ENCODE data around the gene MTF2. TPM values are rescaled to one million over a fixed set of nuclear protein-coding genes. Genes with fewer than 3 reads are reported as not detected.
"Not testable (repeated sequence)": the region's sequence is repeated elsewhere in the genome, so short reads cannot be mapped to it uniquely, and the experiment has no call there.

MTF2 gene
- polyA plus RNA-seq, 3 donors = 16.0 to 56.3 (median 32.5) TPM

DNA sequence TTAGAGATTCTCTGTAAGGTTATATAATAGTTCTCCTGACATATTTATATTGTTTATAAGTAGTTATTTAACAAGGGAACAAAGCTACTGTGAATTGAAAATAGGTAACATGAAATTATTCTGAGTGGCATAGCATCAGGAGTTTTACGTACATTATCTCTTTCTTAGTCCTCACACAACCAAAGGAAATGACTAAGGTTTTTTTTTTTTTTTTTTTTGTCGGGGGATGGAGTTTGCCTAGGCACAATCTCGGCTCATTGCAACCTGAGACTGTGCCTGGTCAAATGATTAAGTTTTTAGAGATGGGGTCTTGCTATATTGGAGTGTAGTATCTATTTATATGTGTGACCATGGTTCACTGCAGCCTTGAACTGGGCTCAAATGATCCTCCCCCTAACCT is 76.3 kb downstream of the MTF2 start:
- H3K27me3 ChIP-seq (ENCODE audit: control insufficient read depth in 2 of 2, insufficient read depth in 2 of 2, low read length in 2 of 2) = no peaks in the 10 kb centered on the region
- peaks cover 54 to 77% of the 10 kb centered on the region in 2 donors for H3K36me3 Mint-ChIP-seq
- no peak overlapping the region for H2AFZ ChIP-seq (ENCODE audit: insufficient read depth, low read depth, low read length, poor library complexity, severe bottlenecking)
- TF ChIP-seq, protein P1, sequence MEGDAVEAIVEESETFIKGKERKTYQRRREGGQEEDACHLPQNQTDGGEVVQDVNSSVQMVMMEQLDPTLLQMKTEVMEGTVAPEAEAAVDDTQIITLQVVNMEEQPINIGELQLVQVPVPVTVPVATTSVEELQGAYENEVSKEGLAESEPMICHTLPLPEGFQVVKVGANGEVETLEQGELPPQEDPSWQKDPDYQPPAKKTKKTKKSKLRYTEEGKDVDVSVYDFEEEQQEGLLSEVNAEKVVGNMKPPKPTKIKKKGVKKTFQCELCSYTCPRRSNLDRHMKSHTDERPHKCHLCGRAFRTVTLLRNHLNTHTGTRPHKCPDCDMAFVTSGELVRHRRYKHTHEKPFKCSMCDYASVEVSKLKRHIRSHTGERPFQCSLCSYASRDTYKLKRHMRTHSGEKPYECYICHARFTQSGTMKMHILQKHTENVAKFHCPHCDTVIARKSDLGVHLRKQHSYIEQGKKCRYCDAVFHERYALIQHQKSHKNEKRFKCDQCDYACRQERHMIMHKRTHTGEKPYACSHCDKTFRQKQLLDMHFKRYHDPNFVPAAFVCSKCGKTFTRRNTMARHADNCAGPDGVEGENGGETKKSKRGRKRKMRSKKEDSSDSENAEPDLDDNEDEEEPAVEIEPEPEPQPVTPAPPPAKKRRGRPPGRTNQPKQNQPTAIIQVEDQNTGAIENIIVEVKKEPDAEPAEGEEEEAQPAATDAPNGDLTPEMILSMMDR (IDR thresholded peaks at IDR 0.05) = no peak
- H3K4me2 ChIP-seq (replicated peaks; ENCODE audit: extremely low read depth, low read length, poor library complexity, severe bottlenecking) = no peak overlapping the region
- no peak for DNase-seq
- H3K4me3 ChIP-seq (replicated peaks in 1 of 3; ENCODE audit: low read depth in 2 of 3, low read length in 3 of 3) = no peak overlapping the region
- peaks cover 81 to 96% of the 10 kb centered on the region in 2 donors for H3K36me3 ChIP-seq (replicated peaks in 1 of 2; ENCODE audit: control insufficient read depth in 1 of 2, insufficient read depth in 2 of 2, low read length in 2 of 2)
- peak overlapping the region in 1 of 7 donors; percentile 58 for H3K27ac Mint-ChIP-seq
- H4K20me1 ChIP-seq (ENCODE audit: insufficient read depth, low read length) = peaks cover 52% of the 10 kb centered on the region
- H3K4me1 Mint-ChIP-seq = peaks cover 7% of the 10 kb centered on the region
- H3K4me1 ChIP-seq (ENCODE audit: control insufficient read depth in 1 of 2, insufficient read depth in 2 of 2, low read length in 2 of 2) = peaks cover 0 to 5% of the 10 kb centered on the region in 2 donors
- no peak overlapping the region for H3K4me3 Mint-ChIP-seq
- intact Hi-C loops (cut with micrococcal nuclease) = no loop called here
- H3K9ac ChIP-seq (ENCODE audit: insufficient read depth, low read length, poor library complexity, severe bottlenecking) = no peak overlapping the region
- H3K27me3 Mint-ChIP-seq (ENCODE audit: low read depth in 3 of 3) = no peaks in the 10 kb centered on the region
- no peak overlapping the region for H3K27ac ChIP-seq (ENCODE audit: low read depth in 1 of 2, low read length in 2 of 2)
- no CpG with 5 or more reads among the region's 3 CpGs for WGBS (ENCODE audit: insufficient coverage)
- no peaks in the 10 kb centered on the region for H3K9me3 ChIP-seq (replicated peaks in 1 of 2; ENCODE audit: control insufficient read depth in 1 of 2, insufficient read depth in 1 of 2, low read length in 2 of 2)
- H3K79me2 ChIP-seq (ENCODE audit: insufficient read depth, low read length) = peaks cover 32% of the 10 kb centered on the region
- H3K9me3 Mint-ChIP-seq = no peaks in the 10 kb centered on the region

DNA sequence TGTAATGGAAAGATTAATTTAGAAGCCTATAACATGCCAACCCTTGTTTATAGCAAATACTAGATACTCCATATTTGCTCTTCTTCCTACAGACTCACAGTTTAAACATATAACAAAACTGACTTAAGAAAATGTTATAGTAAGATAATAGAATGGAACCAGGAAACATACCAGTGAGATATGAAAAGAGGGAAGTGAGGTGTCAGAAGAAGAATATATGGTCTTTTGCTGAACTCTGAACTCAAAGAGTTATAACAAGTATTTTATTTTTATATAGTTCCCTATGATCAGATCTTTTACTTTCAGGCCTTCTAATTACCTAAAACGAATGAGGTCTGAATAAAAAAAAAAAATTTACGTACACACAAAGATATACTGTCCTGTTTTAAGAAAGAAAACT is 80.3 kb downstream of the MTF2 start:
- peaks cover 71% of the 10 kb centered on the region for H3K79me2 ChIP-seq (ENCODE audit: insufficient read depth, low read length)
- no peaks in the 10 kb centered on the region for H3K9me3 Mint-ChIP-seq
- no peak overlapping the region for H2AFZ ChIP-seq (ENCODE audit: insufficient read depth, low read depth, low read length, poor library complexity, severe bottlenecking)
- H3K4me1 ChIP-seq (ENCODE audit: control insufficient read depth in 1 of 2, insufficient read depth in 2 of 2, low read length in 2 of 2) = peaks cover 0 to 8% of the 10 kb centered on the region in 2 donors
- H3K36me3 ChIP-seq (replicated peaks in 1 of 2; ENCODE audit: control insufficient read depth in 1 of 2, insufficient read depth in 2 of 2, low read length in 2 of 2) = peaks cover 44 to 64% of the 10 kb centered on the region in 2 donors
- intact Hi-C loops (cut with micrococcal nuclease) = no loop called here
- H3K27ac Mint-ChIP-seq = peak overlapping the region in 2 of 7 donors; percentile 23 to 50
- TF ChIP-seq, protein P1 (IDR thresholded peaks at IDR 0.05) = no peak
- peak overlapping the region in 1 of 2 donors; percentile 11 for H3K27ac ChIP-seq (ENCODE audit: low read depth in 1 of 2, low read length in 2 of 2)
- H3K27me3 ChIP-seq (ENCODE audit: control insufficient read depth in 2 of 2, insufficient read depth in 2 of 2, low read length in 2 of 2) = no peaks in the 10 kb centered on the region
- peaks cover 44 to 67% of the 10 kb centered on the region in 2 donors for H3K36me3 Mint-ChIP-seq
- H3K4me3 Mint-ChIP-seq = no peak overlapping the region
- no CpG with 5 or more reads among the region's 2 CpGs for WGBS (ENCODE audit: insufficient coverage)
- H3K4me3 ChIP-seq (replicated peaks in 1 of 3; ENCODE audit: low read depth in 2 of 3, low read length in 3 of 3) = no peak overlapping the region
- peaks cover 11% of the 10 kb centered on the region for H3K4me1 Mint-ChIP-seq
- H3K9me3 ChIP-seq (replicated peaks in 1 of 2; ENCODE audit: control insufficient read depth in 1 of 2, insufficient read depth in 1 of 2, low read length in 2 of 2) = no peaks in the 10 kb centered on the region
- H3K27me3 Mint-ChIP-seq (ENCODE audit: low read depth in 3 of 3) = no peaks in the 10 kb centered on the region
- no peak overlapping the region for H3K4me2 ChIP-seq (replicated peaks; ENCODE audit: extremely low read depth, low read length, poor library complexity, severe bottlenecking)
- DNase-seq = no peak
- H3K9ac ChIP-seq (ENCODE audit: insufficient read depth, low read length, poor library complexity, severe bottlenecking) = no peak overlapping the region
- H4K20me1 ChIP-seq (ENCODE audit: insufficient read depth, low read length) = peaks cover 72% of the 10 kb centered on the region

DNA sequence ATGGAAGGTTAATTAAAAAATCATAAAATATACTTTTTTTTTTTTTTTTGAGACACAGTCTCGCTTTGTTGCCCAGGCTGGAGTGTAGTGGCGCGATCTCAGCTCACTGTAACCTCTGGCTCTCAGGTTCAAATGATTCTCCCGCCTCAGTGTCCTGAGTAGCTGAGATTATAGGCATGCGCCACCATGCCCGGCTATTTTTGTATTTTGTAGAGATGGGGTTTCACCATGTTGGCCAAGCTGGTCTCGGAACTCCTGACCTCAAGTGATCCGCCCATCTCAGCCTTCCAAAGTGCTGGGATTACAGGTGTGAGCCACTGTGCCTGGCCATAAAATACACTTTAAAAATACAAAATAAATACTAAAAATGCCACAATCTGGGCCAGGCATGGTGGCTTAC is 84.2 kb downstream of the MTF2 start:
- H3K27ac Mint-ChIP-seq; DNase-seq; H3K9me3 Mint-ChIP-seq; H3K27ac ChIP-seq (ENCODE audit: low read depth in 1 of 2, low read length in 2 of 2); H3K4me3 ChIP-seq (replicated peaks in 1 of 3; ENCODE audit: low read depth in 2 of 3, low read length in 3 of 3); intact Hi-C loops (cut with micrococcal nuclease); H3K27me3 Mint-ChIP-seq (ENCODE audit: low read depth in 3 of 3); H3K4me3 Mint-ChIP-seq; H3K27me3 ChIP-seq (ENCODE audit: control insufficient read depth in 2 of 2, insufficient read depth in 2 of 2, low read length in 2 of 2); H3K4me2 ChIP-seq (replicated peaks; ENCODE audit: extremely low read depth, low read length, poor library complexity, severe bottlenecking); H3K9ac ChIP-seq (ENCODE audit: insufficient read depth, low read length, poor library complexity, severe bottlenecking); H3K9me3 ChIP-seq (replicated peaks in 1 of 2; ENCODE audit: control insufficient read depth in 1 of 2, insufficient read depth in 1 of 2, low read length in 2 of 2); H2AFZ ChIP-seq (ENCODE audit: insufficient read depth, low read depth, low read length, poor library complexity, severe bottlenecking): not testable (repeated sequence)
- H3K4me1 Mint-ChIP-seq = peaks cover 14% of the 10 kb centered on the region
- 100% methylated on average over 4 of the region's 8 CpGs for WGBS (ENCODE audit: insufficient coverage)
- H3K79me2 ChIP-seq (ENCODE audit: insufficient read depth, low read length) = peaks cover 91% of the 10 kb centered on the region
- H3K36me3 Mint-ChIP-seq = peaks cover 46 to 59% of the 10 kb centered on the region in 2 donors
- peaks cover 97% of the 10 kb centered on the region for H4K20me1 ChIP-seq (ENCODE audit: insufficient read depth, low read length)
- H3K4me1 ChIP-seq (ENCODE audit: control insufficient read depth in 1 of 2, insufficient read depth in 2 of 2, low read length in 2 of 2) = peaks cover 5 to 11% of the 10 kb centered on the region in 2 donors
- H3K36me3 ChIP-seq (replicated peaks in 1 of 2; ENCODE audit: control insufficient read depth in 1 of 2, insufficient read depth in 2 of 2, low read length in 2 of 2) = peaks cover 12 to 27% of the 10 kb centered on the region in 2 donors
